Activated CD4-positive, alpha-beta T cell treated with anti-CD3 and anti-CD28 coated beads for 24 hours (primary cell): ENCODE data around the gene ETS2.

Experiments used
- DNase-seq, 2 donors: peaks; one replicate each; pipeline ENCODE4 v3.0.0-alpha.2; 2020; ENCODE audit warnings: low read depth in 2 of 2

ETS2 gene

DNA sequence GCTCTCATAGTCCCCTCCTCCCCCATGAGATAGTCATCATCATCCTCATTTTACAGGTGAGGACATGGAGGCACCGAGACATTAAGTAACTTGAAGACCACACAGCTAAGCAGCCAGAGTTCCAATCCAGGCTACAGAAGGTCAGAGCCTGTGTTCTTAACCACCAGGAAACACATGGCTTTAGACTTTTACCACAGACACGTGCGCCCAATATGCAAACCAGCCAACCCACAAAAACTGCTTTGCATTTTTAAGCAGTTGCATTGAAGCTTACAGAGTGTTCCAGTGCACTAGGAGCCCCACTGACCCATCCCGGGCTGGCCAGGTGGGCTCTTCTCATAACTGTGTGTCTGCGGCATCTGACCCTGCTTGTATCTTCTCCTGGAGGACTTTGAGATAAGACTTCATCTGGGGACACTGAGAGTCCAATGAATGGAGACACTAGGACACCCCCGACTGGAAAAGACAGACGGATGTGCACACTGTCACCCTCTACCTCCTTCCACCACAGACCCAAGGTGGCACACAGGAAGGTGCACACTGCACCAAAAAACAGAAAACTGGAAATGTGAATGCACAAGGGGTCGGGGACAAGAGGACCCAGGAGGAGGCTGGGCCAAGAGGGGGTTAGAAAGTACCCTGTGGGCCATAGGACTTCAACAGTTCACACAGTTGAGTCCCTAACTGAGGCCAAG is 56.4 kb downstream of the ETS2 start:
- no peak for DNase-seq

GRCh38 chr21:38863291-38863690 is 57.6 kb downstream of the ETS2 start:
- DNase-seq = no peak

GRCh38 chr21:38863843-38864363 is 58.2 kb downstream of the ETS2 start:
- no peak for DNase-seq

GRCh38 chr21:38864964-38865363 is 59.2 kb downstream of the ETS2 start:
- no peak for DNase-seq

DNA sequence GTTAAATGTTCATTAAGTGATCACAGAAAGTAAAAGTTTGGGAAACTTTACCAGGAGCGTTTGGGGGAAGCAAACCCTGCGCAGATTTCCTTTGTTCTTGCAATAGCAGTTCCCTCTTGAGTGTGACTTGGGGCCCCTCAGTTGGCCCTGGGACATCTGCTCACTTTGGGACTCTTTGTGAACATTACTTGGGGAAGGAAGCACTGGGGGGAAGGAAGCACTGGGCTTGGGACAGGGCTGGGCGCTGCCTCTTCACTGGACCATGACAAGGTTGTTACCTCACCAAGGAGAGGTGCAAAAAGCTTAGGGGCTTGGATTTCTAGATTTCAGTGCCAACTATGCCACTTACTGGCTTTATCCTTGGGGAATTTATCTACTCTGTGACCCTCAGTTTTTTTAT is 63.5 kb downstream of the ETS2 start:
- DNase-seq = no peak

GRCh38 chr21:38869946-38870345 is 64.2 kb downstream of the ETS2 start:
- no peak for DNase-seq
